ENCODE results near the gene OSBPL9. TPM values are rescaled to one million over a fixed set of nuclear protein-coding genes. Genes with fewer than 3 reads are reported as not detected.

The OSBPL9 gene
- total and polyA plus RNA-seq, 10 of the 15 experiments (the other 5 are each of a cell fraction or from before 2014, with no cell fraction given) = 25.9 to 156 (median 108) TPM

DNA sequence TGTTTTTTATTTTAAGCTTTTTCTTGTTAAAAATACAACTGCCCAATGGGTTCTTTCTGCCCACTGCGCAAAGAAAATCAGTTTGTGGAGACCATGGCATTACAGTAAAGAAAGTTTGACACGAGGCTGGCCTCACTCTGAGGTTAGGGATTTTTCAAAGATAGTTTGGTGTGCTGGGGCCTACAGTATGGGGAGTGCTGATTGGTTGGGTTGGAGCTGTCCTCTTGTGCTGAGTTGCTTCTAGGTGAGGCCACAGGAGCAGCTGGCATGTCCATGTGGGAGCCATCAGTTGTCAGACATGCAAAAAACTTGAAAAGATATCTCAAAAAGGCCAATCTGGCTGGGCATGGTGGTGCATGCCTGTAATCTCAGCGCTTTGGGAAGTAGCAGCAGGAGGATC is 14.0 kb downstream of the OSBPL9 start (continued):
- TF ChIP-seq, protein P1, sequence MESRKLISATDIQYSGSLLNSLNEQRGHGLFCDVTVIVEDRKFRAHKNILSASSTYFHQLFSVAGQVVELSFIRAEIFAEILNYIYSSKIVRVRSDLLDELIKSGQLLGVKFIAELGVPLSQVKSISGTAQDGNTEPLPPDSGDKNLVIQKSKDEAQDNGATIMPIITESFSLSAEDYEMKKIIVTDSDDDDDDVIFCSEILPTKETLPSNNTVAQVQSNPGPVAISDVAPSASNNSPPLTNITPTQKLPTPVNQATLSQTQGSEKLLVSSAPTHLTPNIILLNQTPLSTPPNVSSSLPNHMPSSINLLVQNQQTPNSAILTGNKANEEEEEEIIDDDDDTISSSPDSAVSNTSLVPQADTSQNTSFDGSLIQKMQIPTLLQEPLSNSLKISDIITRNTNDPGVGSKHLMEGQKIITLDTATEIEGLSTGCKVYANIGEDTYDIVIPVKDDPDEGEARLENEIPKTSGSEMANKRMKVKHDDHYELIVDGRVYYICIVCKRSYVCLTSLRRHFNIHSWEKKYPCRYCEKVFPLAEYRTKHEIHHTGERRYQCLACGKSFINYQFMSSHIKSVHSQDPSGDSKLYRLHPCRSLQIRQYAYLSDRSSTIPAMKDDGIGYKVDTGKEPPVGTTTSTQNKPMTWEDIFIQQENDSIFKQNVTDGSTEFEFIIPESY (IDR thresholded peaks at IDR 0.05) = no peak
- TF ChIP-seq NR2C2 (IDR thresholded peaks at IDR 0.05; ENCODE audit: borderline replicate concordance, control insufficient read depth, insufficient read length, low read depth) (no peak), CBX5 (IDR thresholded peaks at IDR 0.05; ENCODE audit: low read depth) (no peak), CHD1 (IDR thresholded peaks at IDR 0.05; ENCODE audit: low read depth, low read length) (no peak), ASH2L (IDR thresholded peaks at IDR 0.05; ENCODE audit: borderline replicate concordance, low read depth) (no peak)
- TF ChIP-seq, protein P2, sequence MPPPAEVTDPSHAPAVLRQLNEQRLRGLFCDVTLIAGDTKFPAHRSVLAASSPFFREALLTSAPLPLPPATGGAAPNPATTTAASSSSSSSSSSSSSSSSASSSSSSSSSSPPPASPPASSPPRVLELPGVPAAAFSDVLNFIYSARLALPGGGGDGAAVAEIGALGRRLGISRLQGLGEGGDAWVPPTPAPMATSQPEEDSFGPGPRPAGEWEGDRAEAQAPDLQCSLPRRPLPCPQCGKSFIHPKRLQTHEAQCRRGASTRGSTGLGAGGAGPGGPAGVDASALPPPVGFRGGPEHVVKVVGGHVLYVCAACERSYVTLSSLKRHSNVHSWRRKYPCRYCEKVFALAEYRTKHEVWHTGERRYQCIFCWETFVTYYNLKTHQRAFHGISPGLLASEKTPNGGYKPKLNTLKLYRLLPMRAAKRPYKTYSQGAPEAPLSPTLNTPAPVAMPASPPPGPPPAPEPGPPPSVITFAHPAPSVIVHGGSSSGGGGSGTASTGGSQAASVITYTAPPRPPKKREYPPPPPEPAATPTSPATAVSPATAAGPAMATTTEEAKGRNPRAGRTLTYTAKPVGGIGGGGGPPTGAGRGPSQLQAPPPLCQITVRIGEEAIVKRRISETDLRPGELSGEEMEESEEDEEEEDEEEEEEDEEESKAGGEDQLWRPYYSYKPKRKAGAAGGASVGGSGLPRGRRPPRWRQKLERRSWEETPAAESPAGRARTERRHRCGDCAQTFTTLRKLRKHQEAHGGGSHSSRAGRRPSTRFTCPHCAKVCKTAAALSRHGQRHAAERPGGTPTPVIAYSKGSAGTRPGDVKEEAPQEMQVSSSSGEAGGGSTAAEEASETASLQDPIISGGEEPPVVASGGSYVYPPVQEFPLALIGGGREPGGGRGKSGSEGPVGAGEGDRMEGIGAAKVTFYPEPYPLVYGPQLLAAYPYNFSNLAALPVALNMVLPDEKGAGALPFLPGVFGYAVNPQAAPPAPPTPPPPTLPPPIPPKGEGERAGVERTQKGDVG (CRISPR knock-in tag; IDR thresholded peaks at IDR 0.05) = no peak
- TF ChIP-seq, protein P3, sequence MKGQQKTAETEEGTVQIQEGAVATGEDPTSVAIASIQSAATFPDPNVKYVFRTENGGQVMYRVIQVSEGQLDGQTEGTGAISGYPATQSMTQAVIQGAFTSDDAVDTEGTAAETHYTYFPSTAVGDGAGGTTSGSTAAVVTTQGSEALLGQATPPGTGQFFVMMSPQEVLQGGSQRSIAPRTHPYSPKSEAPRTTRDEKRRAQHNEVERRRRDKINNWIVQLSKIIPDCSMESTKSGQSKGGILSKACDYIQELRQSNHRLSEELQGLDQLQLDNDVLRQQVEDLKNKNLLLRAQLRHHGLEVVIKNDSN (IDR thresholded peaks at IDR 0.05; ENCODE audit: borderline replicate concordance, extremely low read length, insufficient read depth, low read depth, low read length) = no peak
